OCI-M2 (cell line): ENCODE data around the gene DTHD1.

Experiments
- DNase-seq: peaks from one replicate; lab custom pipeline; 2025; ENCODE audit not compliant: unreplicated experiment; lab: John Stamatoyannopoulos, UW

DTHD1 gene

DNA sequence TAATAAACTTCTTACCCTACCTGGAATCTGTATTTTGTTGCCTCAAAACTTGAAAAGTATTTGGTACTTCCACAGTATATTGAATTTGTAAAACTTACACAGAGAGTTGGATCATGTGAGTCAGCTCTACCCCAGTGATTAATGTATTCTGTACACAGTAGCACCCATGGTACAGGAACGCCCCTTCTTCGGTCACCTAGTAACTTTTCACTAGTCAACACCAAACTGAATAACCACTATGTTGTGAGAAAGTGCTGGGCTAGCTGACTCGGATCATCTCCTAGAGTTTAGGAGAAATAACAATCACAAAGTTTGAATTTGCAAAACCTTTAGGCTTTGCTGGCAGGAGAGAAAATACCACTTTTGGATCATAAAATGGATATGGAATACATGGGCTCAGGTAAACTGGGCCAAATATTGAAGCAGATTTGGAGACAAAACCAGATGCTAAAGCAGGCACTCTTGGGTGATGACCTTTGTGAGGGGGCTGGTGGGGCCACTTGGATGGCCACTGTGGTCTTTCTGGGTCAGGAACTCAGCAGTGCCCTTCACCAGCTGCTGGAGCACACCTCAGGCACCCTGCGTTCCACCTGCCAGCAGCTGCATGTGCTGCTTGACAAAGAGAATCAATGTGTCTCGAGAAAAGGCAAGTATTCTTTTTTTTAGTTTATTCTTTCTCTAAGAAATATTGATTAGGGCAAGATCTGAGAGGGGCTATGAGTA, at the start of gene DTHD1:
TSS of gene DTHD1 (plus strand) at position 233 of the 723 bp plus-strand sequence. CDS start at position 376, 143 bp downstream.
- no peak for DNase-seq

DNA sequence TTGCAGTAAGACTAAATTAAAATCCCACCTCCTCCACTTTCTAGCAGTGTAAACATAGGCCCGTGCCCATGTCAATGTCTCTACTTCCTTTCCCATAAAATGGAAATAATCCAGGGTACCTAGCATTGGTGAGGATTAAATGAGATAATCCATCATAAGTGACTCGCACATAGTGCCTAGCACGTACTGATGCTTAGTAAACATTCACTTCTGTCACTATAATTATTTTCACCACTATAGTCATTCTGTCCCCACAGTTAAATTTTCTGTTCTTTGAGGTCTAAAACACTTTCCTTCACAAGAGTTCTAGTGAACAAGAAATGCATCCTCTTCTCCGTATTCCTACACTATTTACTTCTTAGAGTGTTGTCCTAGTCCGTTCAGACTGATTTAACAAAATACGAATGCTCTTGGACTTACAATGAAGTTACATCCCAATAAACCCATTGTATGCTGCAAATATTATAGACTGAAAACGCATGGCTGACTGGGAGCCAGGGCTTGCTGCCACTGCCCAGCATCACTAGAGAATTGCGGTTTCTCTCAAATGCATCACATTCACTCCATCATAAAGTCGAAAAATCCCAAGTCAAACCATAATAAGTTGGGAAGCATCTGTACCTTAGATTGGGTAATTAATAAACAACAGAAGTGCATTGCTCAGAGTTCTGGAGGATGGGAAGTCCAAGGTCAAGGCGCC, 47.7 kb upstream of the DTHD1 start:
- DNase-seq = no peak

DNA sequence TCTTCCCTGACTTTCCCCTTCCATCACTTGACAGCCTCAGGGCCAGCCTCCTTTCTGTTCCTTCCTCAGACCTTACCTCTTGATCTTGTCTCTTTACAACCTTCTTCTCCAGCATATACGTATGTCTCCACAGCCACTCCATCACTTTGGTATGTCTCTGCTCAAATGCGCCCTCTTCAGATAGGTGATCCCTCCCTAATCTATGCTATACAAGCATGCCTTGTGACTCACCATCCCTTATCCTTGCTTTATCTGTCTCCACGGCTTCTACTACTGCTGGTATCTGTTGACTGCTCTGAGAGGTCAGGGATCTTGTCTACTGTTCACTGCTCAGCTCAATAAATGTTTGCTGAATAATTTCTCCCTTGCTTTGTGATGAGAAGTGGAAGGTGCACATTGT, 46.1 kb upstream of the DTHD1 start:
- DNase-seq = no peak

DNA sequence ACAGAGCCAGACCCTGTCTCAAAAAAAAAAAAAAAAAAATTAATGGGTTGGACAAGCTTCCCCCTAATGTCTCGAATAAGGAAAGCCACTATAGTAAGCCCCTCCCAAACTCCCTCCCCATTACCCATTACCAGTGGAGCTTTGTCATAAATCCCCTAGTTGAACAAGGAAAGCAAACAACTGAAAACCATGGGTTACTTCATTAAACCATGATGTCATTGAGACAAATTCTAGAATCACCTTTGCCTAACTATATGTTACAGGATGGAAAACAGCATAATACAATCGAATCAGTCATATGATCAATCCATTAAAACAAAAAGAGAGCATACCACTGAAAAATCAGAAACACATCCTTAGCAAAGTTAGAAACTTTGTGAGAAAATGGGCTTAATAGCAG, 45.3 kb upstream of the DTHD1 start:
- DNase-seq = no peak

DNA sequence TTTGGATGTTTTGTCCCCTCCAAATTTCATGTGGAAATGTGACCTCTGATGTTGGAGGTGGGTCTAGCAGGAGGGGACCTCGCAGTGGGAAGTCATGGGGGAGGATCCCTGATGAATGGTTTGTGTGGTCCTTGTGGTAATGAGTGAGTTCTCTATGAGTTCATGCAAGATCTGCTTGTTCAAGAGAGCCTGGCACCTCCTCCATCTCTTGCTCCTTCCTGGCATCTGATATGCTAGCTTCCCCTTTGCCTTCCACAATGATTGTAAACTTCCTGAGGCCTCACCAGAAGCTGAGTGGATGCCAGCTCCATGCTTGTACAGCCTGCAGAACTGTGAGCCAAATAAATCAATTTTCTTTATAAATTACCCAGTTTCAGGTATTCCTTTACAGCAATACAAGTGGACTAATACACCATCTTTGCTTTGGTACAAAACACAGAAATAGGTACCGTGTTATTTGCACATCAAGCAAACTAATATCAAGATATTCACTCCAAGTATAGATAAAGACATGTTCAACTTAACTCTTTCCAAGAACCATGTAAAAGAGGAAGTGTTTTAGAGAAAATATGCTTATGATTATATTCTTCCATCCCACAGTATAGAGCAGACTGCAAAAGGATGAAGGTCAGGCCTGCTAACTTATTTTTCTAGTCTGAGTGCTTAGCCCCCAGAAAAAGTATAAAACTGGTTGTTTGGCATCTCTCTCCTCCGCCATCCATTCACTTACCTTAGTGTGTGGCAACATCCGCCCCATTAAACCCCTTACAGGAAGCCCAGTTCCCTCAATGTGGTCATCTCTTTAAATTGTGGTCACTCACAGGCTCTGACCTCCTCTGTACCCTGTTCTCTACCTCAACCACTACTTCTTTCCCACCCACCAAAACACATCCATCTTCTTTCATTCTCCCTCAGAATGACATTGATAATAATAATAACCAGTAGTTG, 43.8 kb upstream of the DTHD1 start:
- DNase-seq = no peak

DNA sequence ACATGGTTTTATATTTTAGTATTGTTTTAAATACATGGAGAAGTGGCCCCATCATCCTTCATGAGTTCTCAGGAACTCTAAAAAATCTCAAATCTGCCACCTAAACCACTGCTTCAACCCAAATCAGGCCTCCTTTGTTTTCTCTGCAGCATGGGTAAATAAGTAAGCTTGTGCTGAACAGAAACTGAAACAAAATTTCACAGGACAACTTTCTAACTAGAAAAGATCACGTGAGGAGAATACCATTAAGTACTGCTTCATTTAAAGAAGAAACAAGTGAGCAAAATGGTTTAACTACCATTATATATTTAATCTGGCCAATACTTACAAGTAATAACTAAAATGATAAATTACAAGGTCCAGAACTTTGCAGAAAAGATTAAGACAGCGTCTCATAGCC, 39.6 kb upstream of the DTHD1 start:
- DNase-seq = no peak

DNA sequence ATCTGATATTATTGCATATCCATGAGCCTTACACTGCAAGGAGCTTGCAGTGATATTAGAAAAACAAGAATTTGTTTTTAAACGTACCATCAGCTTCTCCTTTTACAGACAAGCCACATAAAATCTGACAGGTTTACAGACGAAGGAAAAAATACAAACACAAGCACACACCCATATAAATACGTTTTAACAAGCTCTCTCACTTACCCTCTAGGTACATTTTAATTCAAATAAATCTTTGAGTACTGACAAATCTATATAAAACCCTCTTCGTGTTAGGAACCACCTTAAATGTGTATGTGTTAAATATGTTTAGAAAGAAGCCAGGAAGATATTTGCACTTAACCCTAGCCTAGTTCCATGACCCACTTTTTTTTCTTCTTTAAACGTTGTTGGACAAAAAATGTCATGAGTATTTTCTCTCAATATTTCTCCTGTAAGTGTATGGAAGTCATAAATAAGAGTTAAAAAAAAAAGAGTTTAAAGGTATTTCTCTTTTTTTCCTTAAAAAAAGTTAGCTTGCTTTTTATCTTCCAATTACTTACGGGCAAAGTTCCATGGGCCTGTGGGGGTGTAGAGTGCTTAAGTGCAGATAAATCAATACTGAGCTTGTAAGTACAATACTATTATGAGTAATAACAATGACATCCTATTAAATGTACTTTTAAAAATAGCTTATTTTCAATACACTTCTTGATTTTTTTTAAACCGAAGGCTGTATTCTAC, 38.6 kb upstream of the DTHD1 start:
- DNase-seq = no peak

DNA sequence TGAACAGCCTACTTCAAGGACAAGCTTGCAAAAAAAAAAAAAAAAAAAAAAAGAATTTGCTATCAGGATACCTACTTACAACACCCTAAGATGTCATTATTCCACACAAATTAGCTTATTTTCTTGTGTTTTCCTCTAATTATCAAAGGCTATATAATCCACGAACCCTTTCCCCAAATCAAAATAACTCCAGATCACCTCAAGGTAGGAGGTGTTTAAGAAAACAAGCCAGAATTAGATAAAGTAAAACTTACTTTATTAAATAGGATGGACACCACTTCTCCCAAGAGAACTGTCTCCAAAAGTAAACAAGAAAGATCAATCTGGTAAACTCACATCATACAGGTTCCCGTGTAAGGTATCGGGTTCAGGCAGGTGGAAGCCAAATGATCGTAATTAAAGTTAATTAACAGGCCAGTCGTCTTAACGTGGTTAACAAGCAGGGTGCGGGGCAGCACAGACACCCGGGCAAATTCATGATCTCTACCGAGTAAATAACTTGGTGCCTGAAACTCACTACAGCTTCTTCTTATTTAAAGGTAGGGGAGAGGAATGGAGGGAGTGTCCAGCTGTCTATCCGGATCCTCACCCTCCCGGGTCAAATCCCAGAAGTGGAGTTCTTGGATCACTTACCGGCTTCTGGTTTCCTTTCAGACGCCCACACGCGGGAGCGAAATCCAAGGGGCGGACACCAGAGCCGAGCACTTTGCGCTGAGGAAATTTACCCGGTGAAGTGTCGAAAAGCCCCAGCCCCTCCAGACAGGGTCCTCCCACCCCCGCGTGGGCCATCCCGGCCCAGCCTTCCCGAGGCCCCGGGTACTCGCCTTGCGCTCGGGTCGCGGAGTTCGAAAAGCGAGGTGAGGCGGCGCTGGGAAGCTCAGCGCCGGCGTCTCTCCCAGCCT, 37.8 kb upstream of the DTHD1 start:
- DNase-seq = no peak

DNA sequence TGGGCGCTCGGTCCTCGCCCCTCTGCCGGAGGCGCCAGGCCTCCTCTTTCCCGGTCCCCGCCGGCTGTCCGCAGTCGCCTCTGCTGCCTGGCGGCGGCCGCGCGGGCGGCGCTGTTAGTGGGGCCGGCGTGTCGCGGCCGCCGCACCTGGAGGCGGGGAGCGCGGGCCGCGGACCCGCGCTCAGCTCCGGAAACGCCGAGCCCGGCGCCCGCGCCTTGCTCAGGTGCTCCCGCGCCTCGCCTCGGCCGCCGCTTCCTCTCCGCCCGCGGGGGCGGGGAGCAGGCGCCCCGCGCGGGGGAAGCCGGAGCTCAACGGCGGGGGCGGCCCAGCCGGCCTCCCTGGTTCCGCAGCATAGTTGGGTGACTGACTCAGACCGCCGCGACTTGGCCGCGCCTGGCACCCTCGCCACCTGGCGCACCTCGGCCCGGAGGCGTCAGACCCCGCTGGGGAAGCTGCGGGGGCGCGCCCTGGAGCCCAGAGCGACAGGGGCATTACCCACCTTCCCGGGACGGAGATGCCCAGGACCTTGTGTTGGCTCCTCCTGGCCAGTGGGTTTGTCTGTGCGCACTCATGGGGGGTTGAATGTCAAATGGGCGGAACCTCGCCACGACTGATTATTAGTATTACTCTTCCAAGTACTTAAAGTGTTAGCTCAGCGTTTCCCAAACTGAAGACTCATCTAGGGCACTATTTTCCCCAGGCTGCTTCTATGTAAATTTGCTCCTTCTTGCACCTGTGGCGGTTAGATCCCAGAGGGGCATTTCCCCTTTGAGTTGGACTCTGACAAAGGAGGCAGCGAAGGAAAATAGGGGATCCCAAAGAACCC, 36.9 kb upstream of the DTHD1 start, which contains the start of gene ARAP2:
TSS of gene ARAP2 (minus strand) at position 258 of the 826 bp plus-strand sequence. CDS start 15,028 bp downstream, outside the sequence.
- no peak for DNase-seq

DNA sequence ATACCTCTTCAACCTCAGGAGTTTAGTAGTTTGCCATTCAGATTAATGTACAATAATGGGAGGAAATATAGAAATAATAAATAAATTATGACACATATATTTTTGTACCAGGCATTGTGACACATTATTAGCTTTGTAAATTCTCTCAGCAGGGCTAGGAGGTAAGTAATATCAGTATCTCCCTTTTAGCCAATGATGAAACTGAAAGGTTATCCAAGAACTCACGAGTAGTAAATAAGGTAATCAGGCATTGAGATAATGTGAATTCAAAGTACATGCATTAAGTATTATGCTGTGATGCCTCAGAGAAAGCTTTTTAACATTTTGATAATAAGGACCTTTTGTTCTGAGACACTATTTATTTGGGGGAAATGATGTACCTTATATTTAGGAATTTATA, 31.8 kb upstream of the DTHD1 start:
- no peak for DNase-seq

DNA sequence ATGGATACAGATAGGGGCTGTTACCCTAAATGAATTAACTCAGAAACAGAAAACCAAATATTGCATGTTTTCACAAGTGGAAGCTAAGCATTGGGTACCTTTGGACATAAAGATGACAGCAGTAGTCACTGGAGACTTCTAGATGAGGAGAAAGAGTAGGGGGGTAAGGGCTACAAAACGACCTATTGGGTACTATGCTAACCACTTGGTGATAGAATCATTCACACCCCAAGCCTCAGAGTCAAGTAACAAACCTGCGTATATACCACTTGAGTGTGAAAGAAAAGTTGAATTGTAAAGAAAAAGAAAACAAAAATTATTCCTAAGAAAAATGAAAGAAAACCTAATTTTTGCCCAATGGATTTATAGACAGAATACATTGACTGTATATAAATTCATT, 29.4 kb upstream of the DTHD1 start:
- DNase-seq = no peak

DNA sequence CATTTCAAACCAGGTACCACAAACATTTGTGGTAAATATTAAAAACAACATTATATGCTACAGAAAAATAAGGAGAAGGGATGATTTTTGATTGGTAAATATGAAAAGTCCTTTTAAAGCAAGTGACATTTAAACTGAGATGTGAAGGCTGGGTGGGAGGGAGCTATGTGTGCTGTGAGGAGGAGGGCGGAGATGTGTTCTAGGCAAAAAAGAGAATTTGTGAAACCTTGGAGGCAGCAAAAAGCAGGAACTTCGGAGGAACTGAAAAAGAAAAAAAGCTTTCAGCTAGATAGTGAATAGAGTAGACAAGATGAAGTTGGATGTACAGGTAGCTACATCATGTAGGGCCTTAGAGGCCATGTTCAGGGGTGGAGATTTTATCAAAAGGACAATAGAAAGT, 27.0 kb upstream of the DTHD1 start:
- DNase-seq = no peak

DNA sequence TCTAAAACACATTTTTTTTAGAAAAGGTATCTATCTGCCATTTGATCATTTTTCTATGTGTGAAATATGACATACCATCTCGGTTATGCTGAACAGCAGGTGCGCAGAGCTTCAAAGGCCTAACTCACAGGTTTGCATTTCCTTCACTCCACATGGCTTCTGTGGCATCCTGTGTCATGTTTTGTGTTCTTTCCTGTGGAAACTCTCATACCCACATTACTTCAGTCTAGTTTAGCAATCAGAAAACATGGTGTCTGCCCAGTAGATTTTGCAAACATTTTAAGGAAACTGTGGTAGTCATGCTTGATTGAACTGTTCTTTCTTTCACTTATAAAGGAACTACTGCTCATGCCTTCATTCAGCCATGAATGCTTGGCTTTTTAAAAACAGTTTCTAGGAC, 25.8 kb upstream of the DTHD1 start:
- no peak for DNase-seq

DNA sequence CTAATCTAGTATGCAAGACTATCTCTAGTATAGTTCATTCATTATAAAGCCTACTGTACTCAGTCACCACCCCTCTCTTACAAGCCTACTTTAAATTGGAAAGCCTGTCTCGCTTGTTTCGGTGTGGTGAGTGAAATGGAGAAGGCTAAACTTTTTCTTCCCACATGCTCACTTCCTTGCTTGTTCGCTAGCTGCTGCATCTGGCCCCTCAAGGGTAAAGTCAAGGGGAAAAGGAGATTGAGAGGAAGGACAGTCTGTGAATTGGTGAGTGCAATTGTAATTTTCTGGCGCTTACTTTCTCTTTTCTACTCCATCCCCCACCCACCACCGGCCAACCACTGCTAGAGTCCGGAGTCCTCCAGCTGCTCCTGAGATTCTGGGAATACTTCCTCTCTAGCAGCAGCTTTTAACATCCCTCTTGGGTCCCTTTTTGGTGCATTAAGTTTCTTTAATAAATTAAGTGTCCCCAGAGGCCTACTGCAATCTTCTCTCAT, 25.0 kb upstream of the DTHD1 start:
- no peak for DNase-seq

DNA sequence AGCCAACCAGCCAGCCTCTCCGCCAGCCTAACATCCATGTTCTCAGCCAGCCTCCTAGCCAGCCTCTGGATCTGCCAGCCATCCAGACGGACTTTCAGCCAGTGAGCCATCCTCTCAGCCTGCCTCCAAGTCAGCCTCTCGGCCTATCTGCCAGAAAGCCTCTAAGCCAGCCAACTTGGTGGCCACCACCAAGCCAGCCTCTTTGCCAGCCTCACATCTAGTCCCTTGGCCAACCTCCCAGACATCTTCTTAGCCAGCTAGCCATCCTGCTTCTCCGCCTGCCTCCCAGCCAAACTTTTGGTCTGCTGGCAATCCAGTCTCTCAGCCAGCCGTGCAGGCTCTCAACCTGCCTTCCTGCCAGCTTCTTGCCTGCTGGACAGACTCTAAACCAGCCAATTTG, 20.7 kb upstream of the DTHD1 start:
- no peak for DNase-seq

DNA sequence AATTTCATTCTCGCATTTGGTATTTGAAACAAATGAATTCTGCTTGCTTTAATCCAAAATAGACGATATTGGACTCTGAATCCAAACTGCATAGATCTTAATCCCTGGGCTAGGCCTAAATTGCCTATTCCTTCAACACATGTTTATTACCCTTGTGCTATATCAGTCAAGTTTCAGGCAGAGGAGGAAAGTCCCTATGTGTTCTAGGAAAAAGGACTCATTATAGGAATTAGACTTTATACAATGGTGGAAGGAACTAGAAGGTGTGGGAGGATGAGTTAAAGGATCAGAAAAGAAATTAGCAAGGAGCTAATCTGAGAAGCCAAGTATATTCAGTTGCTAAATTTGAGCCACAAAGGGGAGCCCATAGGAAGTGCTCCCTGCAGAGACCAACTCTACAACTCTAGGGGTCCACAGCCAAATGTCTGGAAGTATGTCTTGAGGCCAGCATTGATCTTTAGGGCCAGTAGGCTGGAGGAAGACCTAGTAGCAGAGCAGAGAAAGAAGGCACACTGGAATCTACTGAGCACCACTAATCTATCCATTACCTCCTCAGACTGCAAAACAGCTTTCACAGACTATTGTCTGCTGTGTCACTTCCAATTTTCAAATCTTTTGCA, 17.1 kb upstream of the DTHD1 start:
- DNase-seq = no peak

DNA sequence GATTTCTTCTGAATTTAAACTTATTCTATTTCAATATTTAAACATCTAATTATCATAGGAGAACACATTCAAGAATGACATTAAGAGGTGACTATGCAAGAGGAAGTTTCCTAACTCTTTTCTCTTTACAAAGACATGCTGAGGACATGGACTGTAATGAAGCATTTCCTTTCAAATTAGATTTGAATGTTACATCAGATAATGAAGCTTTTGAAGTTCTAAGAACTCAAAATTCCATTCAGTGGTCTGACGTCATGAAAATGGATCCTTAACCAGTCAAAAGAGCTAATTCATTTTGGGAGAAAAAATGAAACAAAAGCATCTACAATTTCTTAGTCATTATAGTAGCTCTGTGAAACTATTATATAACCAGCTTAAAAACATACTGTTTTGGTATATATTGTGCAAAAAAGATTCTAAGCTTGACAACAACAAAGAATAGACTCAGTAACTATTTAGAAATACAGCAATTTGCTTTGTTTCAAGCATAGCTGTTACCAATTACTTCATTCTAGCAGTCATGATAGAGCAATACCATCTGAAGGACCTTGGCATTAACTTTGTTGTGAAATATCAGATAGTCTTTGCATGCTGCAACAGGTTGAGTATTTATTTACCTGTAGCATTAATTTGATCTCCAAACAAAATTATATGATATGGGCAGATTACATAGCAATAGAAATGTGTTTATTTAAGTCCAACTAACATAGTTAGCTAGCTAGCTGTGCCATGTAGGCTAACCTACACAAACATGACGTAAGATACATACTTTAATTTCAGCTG, 13.7 kb upstream of the DTHD1 start:
- no peak for DNase-seq

DNA sequence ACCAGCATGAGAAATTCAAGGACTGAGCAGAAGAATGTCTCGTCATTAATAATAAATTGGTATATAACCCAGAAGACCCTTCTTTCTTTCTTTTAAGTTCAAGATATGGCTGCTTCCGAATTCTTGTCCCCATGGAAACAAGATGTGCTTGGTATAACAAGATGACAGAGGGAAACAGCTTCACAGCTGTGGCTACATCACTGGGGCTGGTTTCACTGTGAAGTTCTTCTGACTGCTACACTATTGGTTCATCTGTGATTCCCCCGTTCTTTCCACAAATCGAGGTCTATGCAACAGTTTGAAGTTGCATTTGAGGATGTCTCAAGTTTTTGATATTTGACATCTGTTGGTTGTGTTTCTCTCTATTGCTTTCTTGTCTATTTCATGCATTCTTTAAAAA, 12.3 kb upstream of the DTHD1 start:
- no peak for DNase-seq
